GM21619 (cell line): ENCODE data around the gene ARHGAP42.
A peak's percentile ranks its signal among the peaks of the same experiment; 100 is the strongest.
"Not testable (repeated sequence)": the region's sequence is repeated elsewhere in the genome, so short reads cannot be mapped to it uniquely, and the experiment has no call there.

Experiments
- ATAC-seq: cut with Tn5 transposase; IDR thresholded peaks from one replicate; pipeline ENCODE4 v1.9.1; 2021; ENCODE audit not compliant: unreplicated experiment

The ARHGAP42 gene

DNA sequence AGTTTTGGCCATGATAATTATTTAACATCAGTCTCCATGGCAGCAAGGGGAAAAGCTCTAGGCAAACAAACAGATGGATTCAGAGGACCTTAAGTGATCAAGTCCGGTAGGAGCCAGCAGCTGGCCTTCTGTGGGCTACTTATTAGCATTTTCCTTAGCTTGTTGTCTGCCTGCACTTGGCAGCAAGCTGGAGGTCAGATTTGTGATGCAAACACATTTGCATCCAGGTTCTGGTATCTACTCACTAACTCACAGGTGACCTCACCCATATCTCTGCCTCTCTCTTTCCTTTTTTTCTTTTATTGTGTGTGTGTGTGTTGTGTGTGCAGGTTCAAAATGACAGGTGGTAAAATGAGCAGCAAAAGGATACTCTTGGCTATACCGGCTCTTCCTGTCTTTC is 32.3 kb downstream of the ARHGAP42 start:
- no peak for ATAC-seq

DNA sequence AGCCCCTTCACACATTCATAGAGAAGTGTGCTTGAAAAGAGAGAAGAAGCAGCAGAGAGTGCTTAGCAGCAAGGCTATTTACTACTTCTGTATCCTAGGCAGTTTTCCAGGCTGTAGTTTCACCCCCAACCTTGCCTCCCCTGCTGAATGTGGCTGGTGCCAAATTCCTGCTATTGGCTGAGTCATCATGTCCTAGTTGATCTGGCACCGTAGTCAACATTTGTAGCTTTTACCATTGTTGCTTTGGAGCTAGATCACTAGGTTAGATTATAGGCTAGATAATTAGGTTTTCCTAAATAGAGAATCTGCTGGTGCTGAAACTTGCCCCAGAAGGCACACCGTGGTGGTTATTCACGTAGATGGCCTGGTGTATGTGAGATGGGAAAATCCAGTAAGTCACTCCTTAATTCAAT is 32.7 kb downstream of the ARHGAP42 start:
- ATAC-seq, result no peak

DNA sequence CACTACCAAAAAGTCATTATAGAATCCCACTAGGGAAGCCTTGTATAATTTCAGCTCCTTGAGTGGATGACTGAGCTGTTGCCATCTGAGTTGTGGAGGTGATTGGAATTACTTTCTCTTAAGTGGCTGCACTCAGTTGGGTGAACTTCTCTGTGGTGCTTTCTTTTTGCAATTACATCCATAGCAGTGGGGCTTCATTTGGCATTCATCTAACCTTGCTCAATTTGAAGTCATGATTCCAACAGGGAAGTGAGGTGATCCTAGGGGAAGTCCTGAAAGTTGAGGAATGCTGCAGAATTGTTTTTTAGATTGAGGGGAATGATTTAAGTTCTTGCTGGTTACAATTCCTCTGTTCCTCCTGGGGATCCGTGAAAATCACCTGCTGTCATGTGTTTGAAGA is 39.6 kb downstream of the ARHGAP42 start:
- ATAC-seq, result no peak

DNA sequence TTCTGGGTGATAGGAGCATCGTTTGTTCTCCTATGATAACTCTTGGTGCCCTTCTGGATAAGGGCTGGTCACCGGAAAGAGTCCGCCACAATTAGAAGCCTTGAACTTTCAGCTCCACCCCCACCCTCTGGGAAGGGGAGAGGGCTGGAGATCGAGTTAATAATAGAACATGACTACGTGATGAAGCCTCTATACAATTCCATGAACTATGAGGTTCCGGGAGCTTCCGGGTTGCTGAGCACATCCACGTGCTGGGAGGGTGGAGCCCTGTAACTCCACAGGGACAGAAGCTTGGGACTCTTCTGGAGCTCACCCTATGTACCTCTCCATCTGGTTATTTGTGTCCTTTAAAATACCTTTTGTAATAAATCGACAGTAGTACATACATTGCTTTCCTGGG is 40.3 kb downstream of the ARHGAP42 start:
- ATAC-seq, result no peak

DNA sequence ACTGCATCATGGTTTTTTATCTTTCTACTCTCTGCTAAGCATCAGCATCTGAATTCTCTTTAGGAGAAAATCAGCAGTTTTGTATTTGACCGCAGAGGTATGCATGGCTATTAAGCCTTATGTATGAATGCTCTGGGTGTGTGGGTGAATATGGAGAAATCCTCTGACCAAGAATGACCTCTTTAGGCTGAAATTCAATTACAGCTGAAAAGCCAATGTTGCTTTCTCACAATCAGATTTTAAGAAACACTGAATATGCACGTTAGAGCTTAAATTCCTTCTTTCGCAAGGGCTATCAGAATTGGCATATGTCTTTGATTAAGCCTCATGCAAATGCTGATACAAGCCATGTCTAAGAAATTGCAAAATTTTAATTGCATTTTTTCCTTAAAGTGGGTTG is 43.2 kb downstream of the ARHGAP42 start:
- ATAC-seq, result no peak

DNA sequence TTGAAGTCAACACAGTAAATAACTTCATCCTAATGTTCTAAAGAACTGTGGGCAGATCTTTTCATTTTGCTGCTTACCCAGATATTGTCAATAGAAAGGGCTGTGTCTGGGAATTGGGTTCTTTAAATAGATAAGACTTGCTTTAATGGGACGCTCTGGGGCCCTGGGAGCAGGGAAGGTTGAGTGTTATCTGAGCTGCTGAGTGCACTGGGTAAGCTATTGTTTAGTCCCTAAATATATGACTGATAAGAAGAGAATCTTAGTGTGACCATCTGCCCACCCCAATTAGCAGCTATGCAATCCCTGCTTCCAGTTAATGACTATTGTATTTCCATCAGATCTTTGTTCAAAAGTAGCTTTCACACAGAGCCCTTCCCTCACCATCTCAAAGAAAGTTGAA is 44.4 kb downstream of the ARHGAP42 start:
- ATAC-seq, result no peak

DNA sequence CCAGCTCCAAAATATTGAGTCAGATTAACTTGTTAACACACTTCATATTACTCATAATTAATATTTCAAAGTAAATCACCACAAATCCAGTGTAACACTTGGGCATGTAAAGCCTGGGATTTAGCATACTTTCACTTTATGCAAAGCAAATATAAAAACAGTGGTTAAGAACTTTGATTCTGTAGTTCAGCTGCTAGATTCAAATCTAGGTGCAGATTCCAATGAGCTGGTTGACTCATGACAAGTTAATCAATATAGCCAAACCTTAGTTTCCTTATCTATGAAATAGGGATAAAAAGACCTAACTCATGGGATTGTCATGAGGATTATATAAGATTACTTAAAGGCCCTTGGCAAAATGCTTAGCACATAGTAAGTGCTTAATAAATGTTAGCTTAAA is 45.9 kb downstream of the ARHGAP42 start:
- ATAC-seq, result no peak

DNA sequence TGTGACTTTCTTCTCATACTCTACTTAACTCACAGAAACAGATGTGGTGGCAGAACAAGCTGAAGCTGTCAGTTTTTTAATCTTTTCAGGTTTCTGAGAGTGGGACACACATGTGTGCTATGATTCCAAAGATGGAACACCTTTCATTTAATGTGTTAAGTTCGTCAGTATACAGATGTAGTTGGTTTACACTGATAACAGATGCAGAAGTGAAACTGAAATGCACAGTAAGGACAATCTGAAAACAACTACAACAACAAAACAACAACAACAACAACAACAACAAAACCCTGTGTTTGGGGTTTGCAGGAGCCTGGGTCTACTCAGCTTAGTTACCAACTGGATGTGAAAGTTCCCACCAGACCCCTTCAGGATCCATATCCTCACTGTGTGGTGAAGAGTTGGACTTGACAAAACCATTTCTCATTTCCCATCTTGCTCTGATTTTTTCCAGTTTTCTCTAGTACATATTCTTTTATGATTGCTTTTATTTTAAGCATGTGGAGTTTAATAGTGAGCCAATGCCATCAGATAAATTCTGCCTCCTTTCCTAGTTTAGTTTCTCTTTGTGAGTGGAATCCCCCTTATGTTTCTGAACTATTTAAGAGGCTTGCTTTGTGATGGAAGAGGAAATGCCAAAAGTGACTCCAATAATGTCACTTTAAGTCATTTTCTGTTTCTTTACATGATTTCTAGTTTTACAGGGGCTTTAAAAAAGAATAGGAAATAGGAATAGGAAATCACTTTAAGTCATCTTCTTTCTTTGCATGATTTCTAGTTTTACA is 47.8 kb downstream of the ARHGAP42 start:
- ATAC-seq, result peak; percentile 54

DNA sequence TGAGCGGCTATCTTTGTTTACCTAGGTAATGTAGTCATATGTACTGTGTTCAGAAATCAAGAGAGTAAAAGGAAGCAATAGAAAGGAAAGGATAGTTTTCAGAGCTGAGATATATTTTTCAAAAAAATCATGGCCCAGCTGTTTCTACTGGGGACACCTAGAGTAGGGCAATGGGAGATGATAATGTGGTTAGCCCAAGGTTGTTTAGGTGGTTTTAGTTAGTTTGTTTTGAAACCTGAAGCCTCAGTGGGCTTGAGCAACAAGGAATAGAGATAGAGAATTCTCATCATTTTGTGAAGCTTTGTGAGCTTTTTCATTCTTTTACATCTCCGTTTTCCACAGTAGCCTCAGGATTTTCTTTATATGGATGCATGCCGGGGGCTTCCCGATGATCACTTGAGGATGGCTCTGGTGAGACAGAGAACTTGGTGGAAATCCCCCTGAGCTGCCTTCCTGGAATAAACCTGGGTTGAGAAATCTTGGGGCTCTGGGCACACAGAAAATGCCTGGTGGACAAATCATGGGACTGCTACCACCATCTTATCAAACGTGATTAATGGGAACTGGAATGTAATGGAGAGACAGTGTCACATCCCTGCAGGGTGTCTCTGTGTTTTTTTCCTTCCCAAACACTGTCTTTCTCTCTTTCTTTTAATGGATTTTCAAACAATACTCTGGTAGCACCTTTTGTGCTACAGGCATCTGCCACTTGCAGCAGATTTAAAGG is 49.0 kb downstream of the ARHGAP42 start:
- ATAC-seq, result no peak

DNA sequence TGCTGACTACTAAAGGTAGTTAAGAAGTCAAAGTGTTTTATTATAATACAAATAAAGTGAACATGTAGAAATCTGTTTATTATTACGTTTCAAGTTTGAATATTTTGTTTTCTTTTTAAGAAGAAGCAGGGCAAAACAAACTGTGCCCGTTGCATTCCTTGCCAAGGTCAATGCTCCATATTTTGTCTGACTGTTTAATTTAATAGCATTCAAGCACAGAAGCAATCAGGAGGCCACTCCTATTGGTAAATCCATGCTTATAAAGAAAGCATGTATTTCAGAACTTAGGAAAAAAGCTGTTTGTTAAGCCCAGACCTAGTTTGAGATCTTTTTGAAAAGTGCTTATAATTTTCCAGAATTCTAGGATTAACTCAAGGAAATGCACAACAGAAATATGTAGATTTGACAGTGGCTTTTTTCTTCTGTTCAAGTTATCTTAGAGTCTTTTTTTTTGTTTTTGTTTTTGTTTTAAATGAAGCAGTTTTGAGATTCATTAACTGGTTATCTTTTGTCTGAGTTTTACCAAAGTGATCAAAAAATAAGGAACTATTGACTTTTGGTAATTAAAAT is 51.7 kb downstream of the ARHGAP42 start:
- ATAC-seq, result no peak

DNA sequence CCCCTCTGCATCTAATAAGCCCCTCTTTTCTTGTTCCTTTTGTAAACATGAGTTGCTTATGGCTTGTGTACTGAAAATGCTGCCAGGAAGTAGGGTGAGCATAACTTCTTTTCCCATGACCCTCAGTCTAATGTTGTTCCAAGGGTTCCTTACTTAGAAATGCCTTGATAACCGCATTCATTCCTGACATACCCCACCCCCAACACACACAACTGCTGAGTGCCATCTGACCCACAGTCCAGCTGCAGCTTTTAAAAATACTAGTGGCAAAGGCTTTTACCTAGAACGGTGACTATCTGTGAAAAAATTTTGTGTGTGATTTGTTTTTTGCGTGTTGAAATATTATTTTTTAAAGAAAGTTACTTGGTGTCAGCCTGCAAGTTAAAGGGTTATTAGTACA is 52.6 kb downstream of the ARHGAP42 start:
- no peak for ATAC-seq

DNA sequence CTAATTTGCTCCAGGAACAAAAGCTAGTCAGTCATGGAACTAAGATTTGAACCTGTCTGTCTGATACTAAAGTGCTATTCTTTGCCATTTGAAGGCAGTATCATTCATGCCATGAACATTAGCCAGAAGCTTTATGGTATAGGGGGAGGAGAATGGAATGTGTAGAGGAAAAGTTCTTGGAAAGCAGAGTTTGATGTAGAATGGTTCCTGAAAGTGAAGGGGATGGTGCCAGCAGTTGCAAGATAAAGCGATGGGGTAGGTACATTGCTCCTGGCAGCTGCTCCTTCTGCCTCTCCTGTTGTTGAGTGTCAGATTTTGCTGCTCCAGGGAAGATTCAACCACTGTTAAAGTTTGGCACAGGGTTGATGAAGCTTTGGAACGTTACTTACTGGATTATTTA is 53.4 kb downstream of the ARHGAP42 start:
- ATAC-seq, result no peak

DNA sequence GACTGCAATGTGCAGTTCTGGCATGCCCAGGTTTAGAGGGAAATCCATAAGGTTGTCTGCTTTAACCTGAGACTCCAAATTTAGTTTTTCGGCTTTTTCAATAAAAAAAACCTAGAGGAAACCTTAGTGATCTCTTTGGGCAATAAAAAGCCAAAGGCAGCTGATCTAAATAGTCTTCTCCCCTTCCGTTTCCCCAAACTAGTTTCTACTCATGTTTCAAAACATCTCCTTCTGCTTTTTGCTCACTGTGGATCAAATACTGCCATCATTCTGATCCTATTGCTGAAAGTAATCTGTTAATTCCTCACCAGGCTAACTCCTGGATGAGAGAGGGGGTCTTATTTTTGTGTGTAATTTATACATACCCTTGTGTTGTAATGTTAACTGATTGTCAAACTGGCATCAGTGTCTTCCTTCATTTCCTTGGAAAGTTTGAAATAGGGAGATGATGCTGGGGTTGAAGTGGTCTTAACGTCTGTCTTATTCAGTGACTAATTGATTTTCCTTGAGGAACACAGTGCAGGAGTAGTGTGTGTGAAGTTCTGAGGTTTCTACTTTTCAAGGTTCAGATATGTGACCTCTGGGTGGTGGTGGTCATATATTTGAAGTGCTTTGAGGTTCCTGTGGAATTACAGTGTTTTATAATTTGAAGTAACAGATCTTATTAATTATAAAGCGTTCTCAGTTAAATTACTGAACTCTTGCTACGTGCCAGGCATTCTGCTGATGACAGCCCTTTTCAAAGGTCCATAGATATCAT is 55.0 kb downstream of the ARHGAP42 start:
- ATAC-seq, result no peak

DNA sequence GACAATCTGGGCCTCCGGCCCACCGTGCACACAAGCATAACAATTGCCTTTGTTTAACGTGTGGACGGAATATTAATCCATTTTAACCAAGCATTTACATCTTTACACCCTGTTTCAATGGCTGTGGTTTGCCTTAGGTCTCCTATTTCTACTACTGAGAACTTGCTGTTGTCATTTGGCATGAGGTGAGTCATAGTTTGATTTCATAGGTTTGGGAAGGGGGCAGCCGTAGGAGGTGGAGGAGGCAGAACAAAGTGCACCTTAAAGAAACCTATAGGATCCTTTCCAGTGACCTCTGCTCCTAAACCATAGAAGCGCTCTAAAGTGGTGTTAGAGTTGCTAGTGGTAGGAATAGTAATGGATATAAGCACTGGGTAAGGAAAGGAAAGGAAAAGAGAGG is 59.4 kb downstream of the ARHGAP42 start:
- ATAC-seq, result no peak

DNA sequence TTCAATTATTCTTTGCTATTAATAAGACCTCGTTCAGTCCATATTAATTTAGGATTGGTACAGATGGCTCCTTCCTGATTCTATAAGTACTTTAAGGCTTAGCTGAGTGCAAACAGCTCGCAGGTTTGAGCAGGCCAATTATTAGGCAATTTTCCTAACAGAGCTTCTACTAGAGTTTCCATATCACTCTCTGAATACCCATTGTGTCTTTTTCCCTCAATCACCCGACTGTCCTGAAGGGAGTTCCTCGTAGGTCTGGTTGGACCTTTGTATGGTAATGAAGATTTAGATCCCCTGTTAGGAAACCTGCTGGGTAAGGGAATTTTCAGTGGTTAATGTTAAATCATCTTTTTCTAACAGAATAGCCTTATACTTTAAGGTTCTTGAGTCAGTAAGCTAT is 61.1 kb downstream of the ARHGAP42 start:
- no peak for ATAC-seq

DNA sequence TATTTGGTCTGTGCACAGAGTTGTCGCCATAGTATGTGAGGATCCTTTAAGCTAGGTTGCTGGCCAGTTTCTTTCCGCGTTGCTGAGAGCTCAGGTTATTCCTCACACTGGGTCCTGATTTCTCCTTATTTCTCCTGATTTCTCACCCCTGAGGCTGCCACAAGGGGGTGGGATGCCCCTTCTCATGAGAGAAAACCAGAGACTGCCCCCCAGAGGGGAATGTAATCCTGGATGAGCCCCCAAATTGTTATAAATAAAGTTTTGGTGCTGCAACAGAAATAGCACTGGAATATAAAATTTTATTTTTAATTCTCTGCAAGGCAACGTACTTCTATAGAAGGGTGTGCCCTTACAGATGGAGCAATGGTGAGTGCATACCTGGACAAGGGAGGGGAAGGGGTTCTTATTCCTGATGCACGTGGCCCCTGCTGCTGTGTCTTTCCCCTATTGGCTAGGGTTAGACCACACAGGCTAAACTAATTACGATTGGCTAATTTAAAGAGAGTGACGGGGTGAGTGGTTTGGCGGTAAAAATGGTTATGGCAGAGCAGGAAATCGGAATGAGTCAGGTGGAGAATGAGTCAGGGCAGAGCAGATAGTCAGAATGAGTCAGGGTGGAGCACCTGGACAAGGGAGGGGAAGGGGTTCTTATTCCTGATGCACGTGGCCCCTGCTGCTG is 62.9 kb downstream of the ARHGAP42 start:
- ATAC-seq, result not testable (repeated sequence)

DNA sequence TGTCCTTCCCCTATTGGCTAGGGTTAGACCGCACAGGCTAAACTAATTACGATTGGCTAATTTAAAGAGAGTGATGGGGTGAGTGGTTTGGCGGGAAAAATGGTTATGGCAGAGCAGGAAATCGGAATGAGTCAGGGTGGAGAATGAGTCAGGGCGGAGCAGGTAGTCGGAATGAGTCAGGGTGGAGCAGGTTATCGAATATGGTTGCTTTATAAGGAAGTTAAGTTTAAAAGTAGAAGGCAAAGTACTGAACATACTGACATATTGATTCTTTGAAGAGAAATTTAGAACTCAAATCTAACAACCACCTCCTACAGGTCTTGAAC is 63.4 kb downstream of the ARHGAP42 start:
- ATAC-seq, result not testable (repeated sequence)

DNA sequence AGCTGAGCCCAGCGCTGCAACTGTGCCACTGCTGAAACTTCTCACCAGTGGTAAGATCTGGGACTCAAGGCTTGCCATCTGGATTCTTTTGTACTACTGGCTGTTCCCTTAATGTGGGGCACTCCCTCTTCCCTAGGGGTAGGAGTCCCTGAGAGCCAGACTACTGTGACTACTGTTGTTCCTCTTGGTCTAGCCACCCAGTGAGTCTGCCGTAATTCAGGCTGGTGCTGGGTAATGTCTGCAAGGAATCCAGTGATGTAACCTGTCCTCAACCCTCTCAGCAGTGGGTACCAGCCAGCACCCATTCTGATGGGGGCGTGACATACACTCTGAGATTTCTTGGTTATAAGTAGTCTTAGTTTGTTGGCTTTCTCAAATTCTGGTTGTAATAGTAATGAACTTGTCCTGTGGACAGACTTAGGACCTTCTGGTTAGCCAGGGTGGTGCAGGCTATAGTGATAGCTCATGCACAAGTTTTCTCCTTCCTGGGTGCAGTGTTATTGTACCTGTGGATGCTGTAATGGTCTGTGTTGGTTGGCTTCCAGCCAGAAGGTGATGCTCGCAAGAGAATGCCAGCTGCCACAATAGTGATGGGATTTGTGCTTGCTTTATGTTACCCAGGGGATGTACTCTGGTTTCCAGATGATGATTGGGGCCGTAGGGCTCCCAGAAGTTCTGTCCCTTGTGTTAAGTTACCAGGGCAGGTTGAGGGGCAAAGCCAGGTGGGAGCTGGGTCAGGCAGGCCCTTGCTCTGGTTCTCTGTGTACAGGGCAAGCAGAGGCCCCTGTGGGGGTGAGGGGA is 65.5 kb downstream of the ARHGAP42 start:
- no peak for ATAC-seq

DNA sequence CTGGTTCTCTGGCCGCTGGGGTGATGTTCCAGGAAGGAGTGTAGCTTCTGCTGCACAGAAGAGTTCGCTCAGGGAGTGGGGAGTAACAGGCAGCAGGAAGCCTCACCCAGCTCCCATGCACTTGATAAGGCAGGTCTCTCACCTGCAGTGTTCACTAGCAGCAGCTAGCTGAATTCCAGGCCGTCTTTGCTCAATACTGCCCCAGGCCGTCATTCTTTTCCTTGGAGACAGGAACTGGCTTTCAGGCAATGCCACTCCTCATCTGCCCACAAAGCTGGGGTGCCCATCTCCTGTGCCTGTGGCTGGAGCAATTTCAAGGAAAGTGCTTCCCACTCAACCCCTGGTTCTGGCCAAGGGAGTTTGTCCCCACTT is 66.1 kb downstream of the ARHGAP42 start:
- no peak for ATAC-seq

DNA sequence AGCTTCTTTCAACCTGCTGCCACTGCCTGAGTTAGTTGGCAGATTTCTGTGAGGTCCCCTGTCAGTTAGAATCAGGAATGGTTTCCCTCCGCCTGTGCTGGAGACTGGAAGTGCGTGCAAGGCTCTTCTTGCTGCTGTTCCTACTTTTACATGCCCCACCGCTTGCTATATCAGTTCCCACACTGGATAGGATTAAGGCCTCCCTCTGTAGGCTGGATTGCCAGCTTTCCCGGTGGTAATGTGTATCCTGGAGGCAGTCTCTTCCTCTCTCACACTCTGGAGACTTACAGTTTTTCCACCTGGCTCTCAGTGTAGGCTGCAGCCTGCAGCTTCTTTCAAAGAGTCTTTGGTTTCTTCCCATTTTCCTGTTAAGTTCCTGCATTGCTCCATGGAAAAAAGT is 66.5 kb downstream of the ARHGAP42 start:
- no peak for ATAC-seq
